Measurements from ENCODE around the gene CUX1.

DNA sequence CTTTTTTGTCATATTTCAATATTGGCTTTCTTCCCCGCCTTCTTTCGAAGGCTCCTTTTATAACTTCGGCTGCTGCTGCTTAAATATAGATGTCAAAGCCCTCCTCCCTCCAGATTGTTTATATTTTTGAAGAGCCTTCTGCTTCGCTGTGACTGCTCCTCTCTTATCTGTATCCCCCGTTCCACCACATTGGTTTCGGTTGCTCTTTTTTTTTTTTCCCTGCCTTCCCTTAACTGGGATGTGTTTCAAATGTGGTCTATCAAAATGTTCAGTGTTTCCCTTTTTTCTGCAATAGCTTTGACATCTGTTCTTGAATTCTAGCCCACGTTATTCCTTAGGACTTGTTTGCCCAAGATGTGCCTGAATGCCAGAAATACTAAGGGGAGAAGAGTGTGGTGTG, 96.4 kb downstream of the CUX1 start:
- TF ChIP-seq, protein P1, sequence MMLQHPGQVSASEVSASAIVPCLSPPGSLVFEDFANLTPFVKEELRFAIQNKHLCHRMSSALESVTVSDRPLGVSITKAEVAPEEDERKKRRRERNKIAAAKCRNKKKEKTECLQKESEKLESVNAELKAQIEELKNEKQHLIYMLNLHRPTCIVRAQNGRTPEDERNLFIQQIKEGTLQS (CRISPR knock-in tag; IDR thresholded peaks at IDR 0.05), result no peak
- TF ChIP-seq, protein P2, sequence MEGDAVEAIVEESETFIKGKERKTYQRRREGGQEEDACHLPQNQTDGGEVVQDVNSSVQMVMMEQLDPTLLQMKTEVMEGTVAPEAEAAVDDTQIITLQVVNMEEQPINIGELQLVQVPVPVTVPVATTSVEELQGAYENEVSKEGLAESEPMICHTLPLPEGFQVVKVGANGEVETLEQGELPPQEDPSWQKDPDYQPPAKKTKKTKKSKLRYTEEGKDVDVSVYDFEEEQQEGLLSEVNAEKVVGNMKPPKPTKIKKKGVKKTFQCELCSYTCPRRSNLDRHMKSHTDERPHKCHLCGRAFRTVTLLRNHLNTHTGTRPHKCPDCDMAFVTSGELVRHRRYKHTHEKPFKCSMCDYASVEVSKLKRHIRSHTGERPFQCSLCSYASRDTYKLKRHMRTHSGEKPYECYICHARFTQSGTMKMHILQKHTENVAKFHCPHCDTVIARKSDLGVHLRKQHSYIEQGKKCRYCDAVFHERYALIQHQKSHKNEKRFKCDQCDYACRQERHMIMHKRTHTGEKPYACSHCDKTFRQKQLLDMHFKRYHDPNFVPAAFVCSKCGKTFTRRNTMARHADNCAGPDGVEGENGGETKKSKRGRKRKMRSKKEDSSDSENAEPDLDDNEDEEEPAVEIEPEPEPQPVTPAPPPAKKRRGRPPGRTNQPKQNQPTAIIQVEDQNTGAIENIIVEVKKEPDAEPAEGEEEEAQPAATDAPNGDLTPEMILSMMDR (CRISPR knock-in tag; IDR thresholded peaks at IDR 0.05), result no peak
- TF ChIP-seq SNRNP70 (IDR thresholded peaks at IDR 0.05; ENCODE audit: low read depth, low read length) (no peak), SMARCE1 (IDR thresholded peaks at IDR 0.05; ENCODE audit: borderline replicate concordance) (no peak)
- TF ChIP-seq, protein P3, sequence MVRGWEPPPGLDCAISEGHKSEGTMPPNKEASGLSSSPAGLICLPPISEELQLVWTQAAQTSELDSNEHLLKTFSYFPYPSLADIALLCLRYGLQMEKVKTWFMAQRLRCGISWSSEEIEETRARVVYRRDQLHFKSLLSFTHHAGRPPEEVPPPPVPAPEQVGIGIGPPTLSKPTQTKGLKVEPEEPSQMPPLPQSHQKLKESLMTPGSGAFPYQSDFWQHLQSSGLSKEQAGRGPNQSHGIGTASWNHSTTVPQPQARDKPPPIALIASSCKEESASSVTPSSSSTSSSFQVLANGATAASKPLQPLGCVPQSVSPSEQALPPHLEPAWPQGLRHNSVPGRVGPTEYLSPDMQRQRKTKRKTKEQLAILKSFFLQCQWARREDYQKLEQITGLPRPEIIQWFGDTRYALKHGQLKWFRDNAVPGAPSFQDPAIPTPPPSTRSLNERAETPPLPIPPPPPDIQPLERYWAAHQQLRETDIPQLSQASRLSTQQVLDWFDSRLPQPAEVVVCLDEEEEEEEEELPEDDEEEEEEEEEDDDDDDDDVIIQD (CRISPR knock-in tag; IDR thresholded peaks at IDR 0.05; ENCODE audit: low read depth), result no peak
- TF ChIP-seq, protein P4, sequence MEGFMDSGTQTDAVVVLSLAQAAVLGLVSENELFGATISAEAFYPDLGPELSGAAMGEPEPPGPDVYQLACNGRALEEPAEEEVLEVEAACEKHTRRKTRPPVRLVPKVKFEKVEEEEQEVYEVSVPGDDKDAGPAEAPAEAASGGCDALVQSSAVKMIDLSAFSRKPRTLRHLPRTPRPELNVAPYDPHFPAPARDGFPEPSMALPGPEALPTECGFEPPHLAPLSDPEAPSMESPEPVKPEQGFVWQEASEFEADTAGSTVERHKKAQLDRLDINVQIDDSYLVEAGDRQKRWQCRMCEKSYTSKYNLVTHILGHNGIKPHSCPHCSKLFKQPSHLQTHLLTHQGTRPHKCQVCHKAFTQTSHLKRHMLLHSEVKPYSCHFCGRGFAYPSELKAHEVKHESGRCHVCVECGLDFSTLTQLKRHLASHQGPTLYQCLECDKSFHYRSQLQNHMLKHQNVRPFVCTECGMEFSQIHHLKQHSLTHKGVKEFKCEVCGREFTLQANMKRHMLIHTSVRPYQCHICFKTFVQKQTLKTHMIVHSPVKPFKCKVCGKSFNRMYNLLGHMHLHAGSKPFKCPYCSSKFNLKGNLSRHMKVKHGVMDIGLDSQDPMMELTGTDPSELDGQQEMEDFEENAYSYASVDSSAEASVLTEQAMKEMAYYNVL (CRISPR knock-in tag; IDR thresholded peaks at IDR 0.05; ENCODE audit: borderline replicate concordance), result no peak
